Embryonic facial prominence (tissue), 1 donor: ENCODE data around the gene STOX1.
A peak's percentile ranks its signal among the peaks of the same experiment; 100 is the strongest.
"Not testable (repeated sequence)": the region's sequence is repeated elsewhere in the genome, so short reads cannot be mapped to it uniquely, and the experiment has no call there.

ENCODE experiments used
- DNase-seq: peaks from one replicate; pipeline ENCODE4 v3.0.0-alpha.2; 2016; ENCODE audit errors: extremely low spot score

STOX1 gene

GRCh38 chr10:68878496-68878895 is 51.2 kb downstream of the STOX1 start:
- no peak for DNase-seq

DNA sequence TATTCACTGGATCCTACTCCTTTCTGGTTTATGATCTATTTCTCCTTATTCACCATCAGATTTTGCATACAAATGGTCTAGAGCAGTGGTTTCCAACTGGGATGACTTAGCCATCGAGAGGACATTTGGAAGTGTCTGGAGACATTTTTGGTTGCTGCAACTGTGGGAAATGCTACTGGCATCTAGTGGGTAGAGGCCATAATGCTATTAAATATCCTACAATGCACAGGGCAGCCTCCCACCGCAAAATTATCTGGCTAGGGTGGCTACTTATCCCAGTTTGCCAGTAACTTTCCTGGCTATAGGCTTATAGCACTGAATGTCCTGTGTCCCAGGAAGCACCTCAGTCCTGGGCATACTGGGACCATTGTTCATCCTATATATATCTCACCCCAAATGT is 52.3 kb downstream of the STOX1 start:
- no peak for DNase-seq

- DNase-seq: no peak
Observed at GRCh38 chr10:68880181-68880580, 52.9 kb downstream of the STOX1 start.

- DNase-seq: no peak
Observed at GRCh38 chr10:68895041-68895440, 67.7 kb downstream of the STOX1 start.

DNA sequence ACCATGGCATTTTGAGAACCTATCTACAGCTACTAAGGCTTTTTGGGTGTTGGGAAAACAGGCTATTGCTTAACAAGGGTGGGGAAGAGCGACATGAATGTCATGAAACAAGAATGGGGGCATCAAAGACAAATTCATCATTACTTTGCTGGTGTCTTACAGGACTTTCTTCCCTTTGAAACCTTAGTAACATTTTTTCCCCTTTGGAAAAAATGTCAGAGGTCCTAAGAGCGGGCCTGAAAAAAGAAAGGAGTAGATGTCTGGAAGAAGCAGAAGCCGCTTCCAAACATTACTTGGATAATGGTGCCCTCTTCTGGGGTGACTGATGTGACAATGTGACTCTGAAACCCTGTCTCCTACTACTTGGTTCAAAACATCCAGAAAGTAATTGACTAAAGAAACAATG is 70.0 kb downstream of the STOX1 start:
- DNase-seq: peak; percentile 55

DNA sequence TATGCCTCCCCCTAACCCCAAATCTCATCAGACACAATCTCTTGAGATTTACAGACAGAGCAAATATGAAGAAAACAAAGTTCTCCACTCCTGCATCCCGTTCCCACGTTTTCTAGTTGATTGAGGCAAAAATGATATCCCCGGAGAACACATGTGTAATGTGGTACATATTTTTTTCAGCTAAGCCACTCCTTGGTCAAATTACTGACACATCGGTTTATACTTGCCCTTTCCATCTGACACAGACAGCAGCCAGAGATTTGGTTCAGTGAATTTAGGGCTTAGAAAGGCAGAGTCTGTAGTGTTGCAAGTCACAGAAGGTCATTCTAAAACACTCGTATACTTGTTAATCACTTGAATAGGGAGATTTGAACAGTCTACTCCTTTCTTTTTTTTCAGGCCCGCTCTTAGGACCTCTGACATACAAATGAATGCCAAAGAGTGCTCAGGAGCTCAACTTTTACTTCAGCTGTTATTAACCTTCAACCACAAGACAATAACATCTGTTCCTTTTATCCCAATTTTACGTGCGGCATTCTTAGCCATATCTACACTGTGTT is 71.9 kb downstream of the STOX1 start:
- no peak for DNase-seq

DNA sequence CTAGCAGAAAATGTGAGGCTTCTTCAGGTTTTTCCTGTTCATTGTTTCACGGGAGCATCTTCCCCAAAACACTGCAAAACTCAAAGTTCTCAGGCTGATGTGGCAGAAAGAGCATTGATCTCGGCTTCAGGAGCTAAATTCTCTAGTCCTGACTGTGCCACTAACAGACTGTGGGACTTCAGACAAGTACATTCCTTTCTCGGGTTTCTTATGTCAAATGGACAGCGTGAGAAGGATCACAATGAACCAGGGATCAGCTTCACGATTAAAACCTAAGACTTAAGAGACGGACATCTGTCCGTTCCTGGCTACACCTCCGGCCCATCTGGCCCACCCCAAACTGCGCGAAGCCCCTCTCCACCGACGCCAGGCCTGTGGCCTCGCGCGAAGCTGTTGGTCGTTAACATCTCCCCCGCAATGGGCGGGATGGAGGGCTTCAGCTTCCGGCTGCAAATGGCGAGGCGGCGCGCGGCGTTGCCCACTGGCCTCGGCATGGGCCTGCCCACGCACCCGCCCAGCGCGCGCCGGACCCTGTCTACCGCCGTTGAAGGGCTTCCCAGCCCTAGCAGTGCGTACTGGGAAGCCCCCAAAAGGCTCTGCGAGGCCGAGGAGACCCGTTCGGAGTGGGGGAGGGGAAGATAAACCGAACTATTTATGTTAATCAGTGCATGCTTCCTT is 73.2 kb downstream of the STOX1 start:
- DNase-seq: no peak

GRCh38 chr10:68901105-68901927 is 74.0 kb downstream of the STOX1 start, which contains the start of gene DDX50:
TSS of gene DDX50 (plus strand) at chr10:68901315. CDS start at chr10:68901385, 70 bp downstream.
- DNase-seq: peak; percentile 99

GRCh38 chr10:68902382-68902781 is 75.1 kb downstream of the STOX1 start:
- no peak for DNase-seq

GRCh38 chr10:68924593-68924992 is 97.3 kb downstream of the STOX1 start:
- no peak for DNase-seq

GRCh38 chr10:68925489-68925888 is 98.2 kb downstream of the STOX1 start:
- DNase-seq: no peak

- DNase-seq: not testable (repeated sequence)
Observed at GRCh38 chr10:68929157-68929556, 101.8 kb downstream of the STOX1 start.

- DNase-seq: not testable (repeated sequence)
Observed at GRCh38 chr10:68929888-68930287, 102.6 kb downstream of the STOX1 start.

GRCh38 chr10:68932860-68933259 is 105.5 kb downstream of the STOX1 start:
- DNase-seq: not testable (repeated sequence)

DNA sequence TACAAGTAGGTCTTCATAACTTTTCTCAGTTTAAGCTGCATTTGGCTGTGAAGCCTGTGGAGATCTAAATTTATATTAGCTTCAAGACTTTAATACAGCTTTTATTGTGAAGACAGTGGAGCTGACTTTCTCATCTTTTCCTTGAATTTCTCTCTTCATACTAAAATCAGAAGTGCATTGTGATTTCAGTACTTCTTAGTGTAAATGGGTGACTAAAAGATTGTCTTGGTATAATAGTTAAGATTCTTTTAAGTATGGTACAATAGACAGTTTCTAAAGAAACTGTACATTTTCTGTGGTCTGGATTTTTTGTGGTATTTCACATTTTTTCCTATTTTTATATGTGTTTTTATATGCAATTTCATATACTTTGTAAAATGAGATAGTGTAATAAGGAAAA is 107.7 kb downstream of the STOX1 start:
- DNase-seq: no peak

- DNase-seq: no peak
Observed at GRCh38 chr10:68938117-68938516, 110.8 kb downstream of the STOX1 start.

DNA sequence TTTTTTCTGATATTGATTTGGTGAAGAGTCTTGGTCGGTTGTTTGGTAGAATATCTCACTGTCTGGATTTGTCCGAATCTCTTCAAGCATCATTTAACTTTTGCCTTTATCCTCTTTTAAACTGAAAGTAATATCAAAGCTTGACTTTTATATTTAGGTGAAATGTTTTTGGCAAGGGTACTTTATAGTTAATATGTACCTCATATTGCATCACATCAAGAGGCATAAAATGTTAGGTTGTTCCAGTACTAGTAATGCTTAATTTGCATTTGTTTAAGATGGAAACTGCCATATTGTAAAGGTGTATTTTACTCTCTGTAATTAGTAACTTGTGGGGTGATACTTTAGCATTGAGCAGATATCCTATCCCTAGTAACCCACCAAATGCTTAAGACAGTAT is 111.6 kb downstream of the STOX1 start:
- DNase-seq: no peak

DNA sequence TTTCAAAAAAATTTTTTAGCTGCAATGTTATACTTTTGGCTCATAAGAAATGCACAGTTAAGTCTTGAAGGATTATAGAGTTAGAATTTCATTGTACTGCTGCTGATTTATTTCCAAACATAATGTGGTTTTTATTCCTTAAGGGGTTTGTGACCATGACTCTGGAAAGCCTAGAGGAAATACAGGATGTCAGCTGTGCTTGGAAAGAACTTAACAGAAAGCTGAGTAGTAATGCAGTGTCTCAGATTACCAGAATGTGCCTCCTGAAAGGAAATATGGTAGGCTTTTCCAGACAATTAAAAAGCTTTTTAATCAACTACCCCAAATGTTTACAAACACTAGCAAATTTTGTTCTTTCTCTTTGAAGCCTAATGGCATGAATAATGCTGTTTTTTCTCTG is 113.6 kb downstream of the STOX1 start:
- DNase-seq: not testable (repeated sequence)
